Stimulated activated CD4-positive, alpha-beta T cell treated with anti-CD3 and anti-CD28 coated beads, Interleukin-2, amount 100 ng/mL, for 24 hours (primary cell): Measurements from ENCODE around the gene IRF2.

Experiments
- DNase-seq, 2 donors: peaks; one replicate each; pipeline ENCODE4 v3.0.0-alpha.2; 2020

The IRF2 gene

GRCh38 chr4:184406958-184407391 lies 67.4 kb downstream of the IRF2 start:
- DNase-seq = no peak

DNA sequence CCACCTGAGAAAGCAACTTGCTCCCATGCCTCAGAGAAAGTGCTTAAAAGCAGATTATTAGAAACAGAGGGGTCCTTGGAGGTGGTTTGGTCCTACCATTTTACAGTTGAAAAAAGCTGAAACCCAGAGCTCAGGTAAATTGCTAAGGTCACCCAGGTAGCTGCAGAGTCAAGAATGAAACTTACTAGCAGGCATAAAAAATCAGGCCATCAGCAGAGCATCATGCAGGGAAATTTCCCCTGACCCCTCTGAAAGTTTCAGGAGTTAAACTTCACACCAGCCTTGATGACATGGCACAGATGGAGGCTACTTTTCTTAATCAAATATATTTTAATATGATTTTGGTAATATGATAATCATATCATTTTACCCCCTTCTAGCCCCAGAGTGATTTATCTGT lies 70.3 kb downstream of the IRF2 start:
- DNase-seq = no peak

DNA sequence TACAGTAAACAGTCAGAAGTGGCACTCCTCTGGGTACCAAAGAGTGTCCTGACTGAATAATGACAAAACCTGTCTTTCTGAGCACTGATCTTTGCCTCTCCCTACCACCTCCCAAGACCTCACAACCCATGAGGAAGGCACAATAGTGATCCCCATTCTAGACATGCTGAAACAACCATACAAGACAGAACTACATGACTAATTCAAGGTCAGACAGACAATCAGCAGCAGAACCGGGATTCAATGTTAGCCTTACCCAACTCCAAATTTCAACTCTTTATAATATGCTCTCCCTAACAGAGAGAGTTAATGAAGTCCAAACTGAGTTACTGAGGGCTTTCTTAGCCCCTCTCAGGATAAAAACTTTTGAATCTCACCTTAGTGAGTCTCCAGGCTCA lies 71.0 kb downstream of the IRF2 start:
- DNase-seq = no peak

DNA sequence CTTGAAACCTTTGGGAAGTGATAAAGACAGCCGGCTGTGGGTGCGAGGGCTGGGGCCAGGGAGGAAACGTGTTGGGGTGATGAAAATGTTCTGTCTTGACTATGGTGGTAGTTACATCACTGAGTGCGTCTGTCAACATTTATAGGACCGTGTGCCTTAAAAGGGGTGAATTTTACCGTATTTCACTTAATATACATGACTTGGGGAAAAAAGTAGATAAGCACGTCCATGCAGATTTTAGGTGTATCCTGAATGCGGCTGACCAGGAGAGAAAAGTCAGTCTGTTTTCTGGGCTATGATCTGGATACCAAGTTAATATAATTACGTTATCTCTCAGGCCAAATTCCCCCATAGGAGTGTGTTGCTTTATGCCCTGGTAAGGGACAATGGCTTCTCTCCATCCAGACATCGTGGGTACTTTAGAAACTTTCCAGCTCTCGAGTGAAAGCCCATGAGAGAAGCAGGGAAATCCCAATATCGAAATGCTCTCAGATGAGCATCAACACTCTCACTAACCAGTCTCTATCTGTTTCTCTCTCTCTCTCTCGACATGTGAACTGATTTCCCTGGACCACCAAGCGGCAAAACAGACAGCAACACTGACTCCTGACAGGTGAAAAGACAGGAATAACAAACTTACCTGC lies 71.5 kb downstream of the IRF2 start:
- DNase-seq = no peak

GRCh38 chr4:184402239-184402638 lies 72.1 kb downstream of the IRF2 start:
- DNase-seq = no peak

DNA sequence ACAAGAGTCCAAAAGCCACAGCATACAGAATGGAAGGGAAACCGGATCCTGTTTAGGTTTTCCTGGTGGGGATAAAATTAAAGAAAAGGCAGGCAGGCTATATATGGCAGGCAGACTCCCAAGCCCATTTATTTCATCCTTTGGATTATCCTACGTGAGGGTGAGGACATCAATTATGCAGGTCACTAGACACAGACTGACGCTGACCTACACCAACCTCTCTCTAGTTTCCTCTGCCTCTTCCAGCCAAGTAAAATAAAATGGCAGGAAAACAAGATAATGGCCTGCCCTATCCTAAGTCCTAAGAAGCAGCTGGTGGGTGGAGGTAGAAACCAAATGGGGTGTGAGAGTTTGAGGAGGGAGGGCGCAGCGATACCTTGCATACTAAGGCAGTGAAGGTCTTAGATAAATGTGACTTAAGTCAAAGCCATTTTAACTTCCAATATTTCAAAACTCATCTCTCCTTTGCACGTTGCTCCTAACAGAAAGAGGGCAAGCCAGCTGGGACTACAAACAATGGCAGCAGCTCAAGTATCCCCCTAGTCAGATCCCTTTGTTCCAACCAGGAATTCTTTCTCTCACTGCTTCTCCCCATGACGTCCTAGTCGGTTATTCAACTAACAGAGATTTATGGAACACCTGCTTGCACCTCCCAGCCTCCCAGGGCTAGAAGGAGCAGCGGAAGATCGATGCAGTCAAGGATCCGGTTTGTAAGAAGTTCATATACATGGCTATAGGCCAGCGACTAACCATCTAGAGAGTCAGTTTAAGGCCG lies 72.8 kb downstream of the IRF2 start:
- no peak for DNase-seq

DNA sequence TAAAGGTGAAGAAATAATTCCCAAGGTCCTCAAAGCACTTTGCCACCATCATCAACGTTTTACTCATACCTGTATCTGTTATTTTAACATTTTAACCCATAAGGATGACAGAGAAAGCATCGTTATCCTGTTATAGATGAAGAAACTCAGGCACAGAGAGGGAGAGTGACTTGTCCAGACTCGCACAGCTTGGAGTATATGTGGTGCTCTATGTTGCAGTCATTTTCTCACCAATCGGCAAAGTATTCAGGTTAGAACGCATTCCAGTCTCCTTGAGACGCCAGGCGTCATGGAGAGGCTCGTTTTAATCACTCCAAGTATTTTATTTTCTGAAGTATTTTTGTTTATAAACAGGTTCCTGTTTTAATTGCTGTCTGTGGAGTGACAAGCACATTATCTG lies 73.5 kb downstream of the IRF2 start:
- DNase-seq = no peak

DNA sequence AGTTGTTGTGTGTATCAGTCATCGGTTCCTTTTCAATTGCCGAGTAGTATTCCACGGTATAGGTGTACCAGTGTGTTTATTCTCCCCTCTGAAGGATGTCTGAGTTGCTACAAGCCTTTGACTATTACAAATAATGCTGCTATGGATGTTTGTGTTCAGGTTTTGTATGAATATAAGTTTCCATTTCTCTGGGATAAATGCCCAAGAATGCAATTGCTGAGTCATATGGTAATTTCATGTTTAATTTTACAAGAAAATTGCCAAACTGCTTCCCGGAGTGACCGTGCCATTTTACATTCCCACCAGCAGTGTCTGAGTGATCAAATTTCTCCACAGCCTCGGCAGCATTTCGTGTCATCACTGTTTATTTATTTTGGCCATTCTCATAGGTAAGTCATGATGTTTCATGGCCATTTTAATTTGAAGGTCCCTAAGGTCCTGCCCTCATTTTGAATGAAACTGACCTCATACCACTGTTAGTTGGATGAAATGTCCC lies 73.9 kb downstream of the IRF2 start:
- no peak for DNase-seq

DNA sequence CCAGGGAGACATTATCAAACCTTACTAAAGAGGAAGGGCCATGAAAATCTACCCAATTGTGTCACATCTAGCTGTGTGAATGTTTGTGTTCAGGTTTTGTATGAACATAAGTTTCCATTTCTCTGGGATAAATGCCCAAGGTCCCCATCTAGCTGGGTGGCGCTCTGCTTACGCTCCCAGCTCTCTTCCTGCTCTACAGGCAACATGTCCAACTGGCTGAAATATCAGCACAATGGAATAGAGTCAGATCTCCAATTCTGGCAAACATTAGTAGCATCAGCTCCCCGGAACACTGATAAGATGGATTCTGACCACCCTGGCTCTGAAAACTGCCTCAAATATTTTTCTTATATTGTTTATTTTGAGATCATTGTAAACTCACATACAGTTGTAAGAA lies 74.8 kb downstream of the IRF2 start:
- no peak for DNase-seq

DNA sequence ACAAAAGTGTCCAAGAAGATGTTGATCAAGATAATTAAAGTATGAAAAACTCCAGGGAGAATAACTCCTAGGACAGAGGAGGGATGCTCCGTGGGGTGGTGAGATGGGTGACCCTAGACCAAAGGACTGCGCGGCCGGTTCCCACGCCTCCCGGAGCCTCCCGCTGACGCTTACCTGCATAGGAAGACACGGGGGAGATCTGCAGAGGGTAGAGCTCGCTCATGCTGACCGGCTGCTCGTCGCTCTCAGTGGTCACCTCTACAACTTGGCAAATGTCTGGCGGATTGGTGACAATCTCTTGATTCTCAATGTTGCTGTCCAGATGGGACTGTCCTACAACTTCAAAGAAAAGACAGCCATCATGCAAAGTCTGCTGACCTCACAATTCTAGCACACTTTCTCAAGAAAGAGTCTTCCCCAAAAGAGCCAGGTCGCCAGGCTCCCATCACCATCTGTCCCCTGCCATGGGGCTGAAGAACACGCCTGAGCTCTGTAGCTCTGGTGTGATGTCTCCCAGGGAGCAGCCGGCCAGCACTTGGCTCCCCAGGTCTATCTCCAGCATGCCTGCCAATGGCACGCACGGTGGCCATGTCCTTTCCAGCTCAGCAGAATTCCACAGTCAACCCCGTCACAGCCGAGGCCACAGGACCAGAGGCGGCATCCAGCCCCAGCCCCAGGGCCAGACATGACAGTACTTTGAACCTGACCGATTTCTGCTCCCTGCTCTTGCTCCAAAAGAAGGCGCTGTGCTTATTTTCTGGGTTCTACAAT lies 75.4 kb downstream of the IRF2 start:
- no peak for DNase-seq

- no peak for DNase-seq
Observed at GRCh38 chr4:184397516-184398163, 76.7 kb downstream of the IRF2 start.

GRCh38 chr4:184396570-184397515 lies 77.5 kb downstream of the IRF2 start:
- no peak for DNase-seq

- DNase-seq = no peak
Observed at GRCh38 chr4:184395971-184396391, 78.4 kb downstream of the IRF2 start.

DNA sequence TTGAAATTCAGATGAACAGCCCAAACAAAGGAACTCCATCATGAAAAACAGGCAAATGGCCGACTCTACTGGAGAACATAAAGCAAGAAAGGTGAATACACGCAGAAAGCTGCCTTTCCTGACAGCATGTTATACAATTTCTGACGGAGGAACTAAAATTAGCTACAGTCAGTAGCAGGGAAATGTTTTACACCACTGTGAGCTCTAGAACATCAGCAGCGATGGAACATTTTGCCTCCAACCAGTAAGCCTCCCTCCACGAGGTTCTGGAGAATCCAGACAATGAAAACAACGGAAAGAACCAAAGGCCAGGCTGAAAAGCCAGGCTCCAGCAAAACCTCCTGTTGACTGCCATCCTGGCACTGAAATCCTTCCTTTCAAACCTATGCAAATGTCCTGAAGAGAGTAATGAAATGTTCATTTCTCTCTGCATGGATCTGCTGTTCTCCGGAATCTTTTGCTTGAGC lies 78.9 kb downstream of the IRF2 start:
- DNase-seq = no peak

DNA sequence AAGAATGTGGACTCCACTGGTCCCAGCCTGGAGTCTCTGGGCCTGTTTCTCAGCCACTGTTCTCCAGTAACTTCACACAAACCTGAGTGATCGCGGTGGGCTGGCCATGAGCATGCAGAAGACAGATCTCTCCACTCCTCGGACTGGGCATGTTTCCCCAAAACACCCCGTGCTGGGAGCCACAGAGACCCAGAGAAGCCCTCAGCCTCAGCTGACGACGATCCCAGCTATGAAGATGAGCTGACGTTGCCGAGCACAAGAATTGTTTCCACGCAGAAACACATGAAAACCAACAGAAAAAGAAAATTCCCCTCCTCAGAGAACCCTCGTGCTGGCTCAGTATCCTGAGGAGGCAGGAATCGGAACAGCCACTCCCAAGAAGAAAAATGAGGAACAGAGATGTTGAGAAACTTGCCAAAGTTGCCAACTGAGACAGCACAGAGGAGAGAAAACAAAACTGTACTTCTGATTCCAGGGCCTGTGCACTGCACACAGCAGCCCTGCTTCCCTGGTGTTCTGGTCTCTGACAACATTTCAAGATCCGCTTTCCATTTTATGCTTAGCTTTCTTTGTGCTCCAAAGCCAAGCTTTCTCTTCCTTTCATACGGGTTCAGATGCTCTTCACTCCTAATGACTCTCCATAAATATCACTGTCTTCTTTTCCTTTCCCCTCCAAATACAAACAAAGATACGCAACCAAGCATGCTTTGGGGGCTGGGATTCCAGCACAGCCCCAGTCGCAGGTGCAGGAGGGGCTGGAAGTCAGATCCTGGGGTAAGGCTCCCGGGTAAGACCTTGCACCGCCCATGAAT lies 81.4 kb downstream of the IRF2 start:
- no peak for DNase-seq

DNA sequence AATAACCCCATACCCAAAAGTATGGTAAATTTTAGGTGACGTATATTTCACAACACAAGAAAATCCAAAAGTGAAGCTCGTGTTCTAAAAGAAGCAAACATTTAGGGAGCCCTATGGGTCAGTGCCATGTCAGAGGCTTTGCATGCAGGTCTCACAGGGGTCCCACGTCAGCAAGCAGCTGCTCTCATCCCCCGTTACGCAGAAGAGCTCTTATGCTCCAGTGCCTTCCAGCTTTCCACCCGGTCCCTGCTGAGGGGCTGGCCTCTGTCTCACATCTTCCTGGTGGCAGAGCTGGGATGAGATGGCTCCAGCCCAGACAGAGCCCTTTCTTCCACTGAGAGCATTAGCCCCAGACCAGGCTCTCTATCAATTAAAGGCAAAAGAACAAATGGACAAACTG lies 82.0 kb downstream of the IRF2 start:
- no peak for DNase-seq

DNA sequence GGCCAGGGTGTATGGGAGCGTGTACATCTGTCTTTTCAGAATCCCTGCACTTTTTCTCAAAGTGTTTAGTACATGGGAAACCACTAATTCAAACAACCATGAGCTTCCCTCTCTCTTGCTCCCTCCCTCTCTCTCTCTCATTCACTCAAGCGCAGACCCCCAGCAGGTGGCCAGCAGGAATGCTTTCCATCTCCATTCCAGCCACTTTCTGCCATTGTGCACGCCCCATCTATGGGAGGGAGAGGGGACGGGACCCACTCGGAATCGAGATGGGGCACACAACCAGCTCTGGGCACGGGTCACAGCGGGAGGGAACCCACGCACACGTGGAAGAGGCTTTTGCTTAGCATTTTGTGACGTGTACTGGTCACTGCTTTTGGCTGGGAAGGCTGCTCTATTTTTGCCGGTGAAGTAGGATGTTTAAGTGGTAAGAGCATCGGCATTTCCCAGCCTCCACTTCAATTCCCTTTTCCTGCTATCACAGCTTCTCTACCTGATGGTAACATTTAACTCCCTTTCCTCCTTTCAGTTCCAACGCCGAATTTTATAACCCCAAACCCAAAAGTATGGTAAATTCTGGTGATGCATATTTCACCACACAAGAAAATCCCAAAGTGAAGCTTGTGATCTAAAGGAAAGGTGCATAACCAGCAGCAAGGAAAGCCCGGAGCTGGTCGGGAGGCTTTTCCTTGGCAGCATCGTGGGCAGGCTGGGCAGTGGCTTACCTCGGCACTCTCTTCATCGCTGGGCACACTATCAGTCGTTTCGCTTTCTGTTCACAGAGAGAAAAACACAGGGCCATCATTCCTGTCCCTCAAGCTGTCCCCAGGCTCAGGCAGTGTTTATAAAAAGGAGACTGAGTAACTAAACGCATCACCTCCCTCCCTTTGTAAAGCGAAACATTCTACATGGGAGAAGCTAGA lies 84.1 kb downstream of the IRF2 start:
- no peak for DNase-seq

DNA sequence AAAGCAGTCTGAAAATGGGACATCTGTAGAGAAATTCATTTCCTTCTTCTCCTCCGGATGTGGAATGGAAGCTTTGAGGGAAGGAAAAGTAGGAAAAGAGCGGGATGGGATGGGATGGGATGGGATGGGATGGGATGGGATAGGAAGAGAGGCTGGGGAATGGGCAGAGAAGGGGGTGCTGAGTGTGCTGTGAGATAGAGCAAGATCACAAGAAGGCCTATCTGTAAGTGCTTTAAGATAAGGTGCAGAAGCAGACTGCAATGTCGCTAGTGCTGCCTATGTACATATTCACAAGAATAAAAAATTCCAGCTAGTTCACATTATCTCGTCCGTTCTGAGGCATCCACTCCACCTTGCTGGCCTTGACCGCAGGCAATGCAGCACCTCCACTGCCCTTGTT lies 86.2 kb downstream of the IRF2 start:
- DNase-seq = no peak

- DNase-seq = no peak
Observed at GRCh38 chr4:184387351-184387750, 87.0 kb downstream of the IRF2 start.

DNA sequence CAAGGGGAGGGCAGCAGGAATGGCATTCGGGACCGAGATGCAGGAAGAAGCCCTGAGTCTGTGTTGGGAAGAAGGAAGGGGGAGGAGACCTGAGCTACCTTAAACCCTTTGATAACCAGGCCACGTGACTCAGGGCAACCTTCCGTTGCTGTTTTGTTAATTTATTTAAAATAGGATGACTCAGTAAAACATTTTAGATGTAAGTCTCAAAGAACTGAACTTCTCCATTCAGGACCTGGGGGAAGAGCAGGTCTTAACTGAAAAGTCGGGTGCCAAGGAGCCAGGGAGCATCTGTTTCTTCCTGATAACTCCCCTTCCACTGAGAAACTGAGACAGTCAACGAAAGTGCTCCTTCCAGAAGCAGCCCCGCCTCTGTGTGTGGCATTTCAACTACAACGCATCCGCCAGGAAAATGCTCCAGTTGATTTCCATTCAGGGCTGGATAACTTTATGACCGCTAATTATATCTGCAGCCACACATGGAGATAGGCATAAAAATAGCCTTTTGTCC lies 88.0 kb downstream of the IRF2 start:
- DNase-seq = no peak
